Testis (tissue), 2 donors: Measurements from ENCODE around the gene TTBK1.

Experiments used
- CTCF ChIP-seq, 3 experiments: fragments of 450-650 bp in 2 of 3; fragments of 200-600 bp in 1 of 3; sonication (generic) in 1 of 3; IDR thresholded peaks; one replicate each; pipeline ENCODE4 v1.5.1; 2016 to 2019; ENCODE audit warnings: antibody characterized with exemption in 3 of 3, mild to moderate bottlenecking in 2 of 3, moderate library complexity in 1 of 3
- POLR2A ChIP-seq: fragments of 450-650 bp; IDR thresholded peaks from one replicate; pipeline ENCODE4 v1.6.1; 2017; ENCODE audit warnings: antibody characterized with exemption, mild to moderate bottlenecking, moderate library complexity

DNA sequence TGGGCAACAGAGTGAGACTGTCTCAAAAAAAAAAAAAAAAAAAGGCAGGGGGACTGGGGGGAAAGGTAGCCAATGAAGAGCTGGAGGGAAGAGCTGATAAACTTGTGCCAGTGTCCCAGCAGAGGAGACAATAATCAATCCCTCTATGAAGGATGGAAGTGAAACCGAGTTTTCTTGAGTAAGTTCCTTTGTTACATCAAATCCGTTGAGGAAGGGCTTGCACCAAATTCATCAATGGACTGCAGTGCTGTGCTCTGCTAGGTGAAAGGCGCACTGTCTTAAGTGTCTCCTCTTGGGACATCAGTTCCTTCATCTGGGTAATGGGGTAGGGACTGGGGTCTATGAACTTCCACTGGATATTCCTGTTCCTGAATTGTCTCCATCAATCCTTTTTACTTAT, 68.4 kb downstream of the TTBK1 start:
- TF ChIP-seq POLR2A (no peak), CTCF (IDR thresholded peaks at IDR 0.05) (no peak)
